ENCODE results near the gene FBXO2.

Gene FBXO2

DNA sequence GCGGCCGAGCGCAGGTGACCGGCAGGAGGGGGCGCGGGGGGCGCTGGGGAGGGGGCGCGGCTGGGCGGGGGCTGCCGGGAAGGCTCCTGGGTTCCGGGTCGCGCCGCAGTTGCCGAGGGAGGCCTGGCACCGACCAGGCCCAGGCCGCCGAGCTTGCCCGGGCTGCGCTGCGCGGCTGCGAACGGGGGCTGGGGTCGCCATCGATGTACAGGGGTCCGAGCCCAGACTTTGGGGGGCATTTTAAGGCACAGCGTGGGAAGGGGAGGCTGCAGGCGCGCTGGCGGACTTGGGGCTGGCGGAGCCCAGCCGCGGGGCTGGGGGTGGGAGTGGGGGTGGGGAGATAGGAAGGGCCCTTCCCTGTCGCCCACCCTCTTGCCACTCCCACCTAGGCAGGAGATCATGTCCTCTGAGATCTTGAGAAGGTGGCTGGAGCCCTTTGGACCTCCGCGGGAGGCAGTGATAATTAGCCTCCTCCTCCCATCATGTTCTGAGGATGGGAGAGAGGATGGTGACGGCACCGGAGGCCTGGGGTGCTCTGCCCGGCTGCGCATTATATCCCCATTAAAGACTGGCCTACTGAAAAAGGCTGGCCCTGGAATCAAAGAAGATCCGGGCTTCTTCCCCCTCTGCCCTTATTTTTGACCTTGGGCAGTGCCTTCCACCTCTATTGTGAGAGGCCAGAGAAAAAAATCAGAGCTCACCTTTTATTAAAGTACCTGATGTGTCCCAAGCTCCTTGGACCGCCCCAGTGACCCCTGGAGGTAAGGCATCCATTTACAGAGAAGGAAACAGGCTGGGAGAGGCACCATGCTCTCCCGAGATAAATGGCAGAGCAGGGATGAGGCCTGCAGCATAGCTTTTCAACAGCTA lies 945 bp upstream of the FBXO2 start:
- Histone ChIP-seq H3K27ac (no peak overlapping the region), H3K4me2 (ENCODE audit: low read length) (peak overlapping the region; percentile 81), H3K4me3 (ENCODE audit: low read depth, low read length) (peak overlapping the region; percentile 62), H3K36me3 (ENCODE audit: control insufficient read depth, insufficient read depth, low read length) (no peaks in the 10 kb centered on the region), H3K79me2 (no peaks in the 10 kb centered on the region), H3K9ac (no peak overlapping the region), H3K9me3 (ENCODE audit: control insufficient read depth, low read length) (no peaks in the 10 kb centered on the region), H3K27me3 (ENCODE audit: control insufficient read depth, insufficient read depth, low read length) (no peaks in the 10 kb centered on the region), H3K4me1 (no peaks in the 10 kb centered on the region), H2AFZ (peak overlapping the region; percentile 17)
- TF ChIP-seq, protein P1, sequence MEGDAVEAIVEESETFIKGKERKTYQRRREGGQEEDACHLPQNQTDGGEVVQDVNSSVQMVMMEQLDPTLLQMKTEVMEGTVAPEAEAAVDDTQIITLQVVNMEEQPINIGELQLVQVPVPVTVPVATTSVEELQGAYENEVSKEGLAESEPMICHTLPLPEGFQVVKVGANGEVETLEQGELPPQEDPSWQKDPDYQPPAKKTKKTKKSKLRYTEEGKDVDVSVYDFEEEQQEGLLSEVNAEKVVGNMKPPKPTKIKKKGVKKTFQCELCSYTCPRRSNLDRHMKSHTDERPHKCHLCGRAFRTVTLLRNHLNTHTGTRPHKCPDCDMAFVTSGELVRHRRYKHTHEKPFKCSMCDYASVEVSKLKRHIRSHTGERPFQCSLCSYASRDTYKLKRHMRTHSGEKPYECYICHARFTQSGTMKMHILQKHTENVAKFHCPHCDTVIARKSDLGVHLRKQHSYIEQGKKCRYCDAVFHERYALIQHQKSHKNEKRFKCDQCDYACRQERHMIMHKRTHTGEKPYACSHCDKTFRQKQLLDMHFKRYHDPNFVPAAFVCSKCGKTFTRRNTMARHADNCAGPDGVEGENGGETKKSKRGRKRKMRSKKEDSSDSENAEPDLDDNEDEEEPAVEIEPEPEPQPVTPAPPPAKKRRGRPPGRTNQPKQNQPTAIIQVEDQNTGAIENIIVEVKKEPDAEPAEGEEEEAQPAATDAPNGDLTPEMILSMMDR (IDR thresholded peaks at IDR 0.05): no peak

DNA sequence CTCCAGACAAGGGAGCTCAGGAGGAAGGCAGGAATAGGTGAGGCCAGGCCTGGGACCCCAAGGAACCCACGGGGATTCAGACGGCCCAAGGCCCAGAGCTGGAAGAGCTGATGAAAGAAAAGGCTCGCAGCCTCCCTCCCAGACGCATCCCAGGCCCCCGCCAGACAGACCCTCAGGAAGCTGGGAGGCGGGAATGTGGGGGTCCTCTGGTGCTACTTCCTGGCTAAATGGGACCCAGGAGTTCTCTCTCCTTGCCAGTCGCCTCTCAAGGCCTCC lies 430 bp downstream of the FBXO2 start:
- no peaks in the 10 kb centered on the region for H3K36me3 ChIP-seq (ENCODE audit: control insufficient read depth, insufficient read depth, low read length)
- H3K27ac ChIP-seq: peak overlapping the region; percentile 44
- no peak overlapping the region for H3K9ac ChIP-seq
- H3K9me3 ChIP-seq (ENCODE audit: control insufficient read depth, low read length): no peaks in the 10 kb centered on the region
- H3K27me3 ChIP-seq (ENCODE audit: control insufficient read depth, insufficient read depth, low read length): no peaks in the 10 kb centered on the region
- TF ChIP-seq, protein P1 (IDR thresholded peaks at IDR 0.05): no peak
- H3K4me1 ChIP-seq: no peaks in the 10 kb centered on the region
- no peaks in the 10 kb centered on the region for H3K79me2 ChIP-seq
- peak overlapping the region; percentile 87 for H3K4me2 ChIP-seq (ENCODE audit: low read length)
- H3K4me3 ChIP-seq (ENCODE audit: low read depth, low read length): peak overlapping the region; percentile 65
- peak overlapping the region; percentile 73 for H2AFZ ChIP-seq

DNA sequence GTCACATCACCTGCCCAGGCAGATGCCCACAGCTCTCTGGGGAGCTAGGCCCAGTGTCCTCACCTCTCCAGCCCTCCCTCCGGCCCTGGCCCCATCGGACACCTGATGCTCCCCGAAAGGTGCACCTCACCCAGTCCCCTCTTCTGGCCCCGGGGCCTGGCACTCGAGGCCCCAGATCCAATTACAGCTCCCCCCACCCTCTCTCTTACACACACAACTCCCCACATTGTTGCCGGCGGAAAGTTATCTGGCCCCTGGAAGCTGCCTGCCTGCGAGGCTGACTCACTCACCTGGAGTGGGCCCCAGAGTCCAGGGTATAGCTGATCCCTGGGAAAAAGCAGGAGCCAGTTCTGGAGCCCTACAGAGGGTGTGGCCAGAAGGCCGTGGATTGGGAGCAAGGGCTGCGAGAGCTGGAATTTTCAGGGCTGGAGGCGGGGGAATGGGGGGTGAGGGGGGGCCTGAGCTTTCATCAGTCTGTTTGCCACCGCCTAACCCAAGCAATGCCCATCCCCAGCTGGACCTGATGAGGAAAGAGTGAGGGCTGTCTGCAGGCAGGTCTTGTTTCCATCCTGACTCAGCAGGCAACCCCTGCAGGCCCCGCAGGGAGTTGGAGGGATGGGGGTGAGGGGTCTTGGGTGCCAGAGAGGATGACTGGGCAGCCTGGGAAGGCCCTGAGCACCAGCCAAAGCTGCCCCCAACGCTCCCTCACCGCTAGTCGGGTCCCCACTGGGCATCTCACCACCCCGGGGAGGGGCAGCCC lies 948 bp downstream of the FBXO2 start:
- H3K27ac ChIP-seq: no peak overlapping the region
- no peaks in the 10 kb centered on the region for H3K4me1 ChIP-seq
- no peaks in the 10 kb centered on the region for H3K9me3 ChIP-seq (ENCODE audit: control insufficient read depth, low read length)
- no peak overlapping the region for H2AFZ ChIP-seq
- no peaks in the 10 kb centered on the region for H3K36me3 ChIP-seq (ENCODE audit: control insufficient read depth, insufficient read depth, low read length)
- peak overlapping the region; percentile 87 for H3K4me2 ChIP-seq (ENCODE audit: low read length)
- TF ChIP-seq, protein P1 (IDR thresholded peaks at IDR 0.05): no peak
- no peak overlapping the region for H3K9ac ChIP-seq
- H3K79me2 ChIP-seq: no peaks in the 10 kb centered on the region
- H3K27me3 ChIP-seq (ENCODE audit: control insufficient read depth, insufficient read depth, low read length): no peaks in the 10 kb centered on the region
- H3K4me3 ChIP-seq (ENCODE audit: low read depth, low read length): no peak overlapping the region

GRCh38 chr1:11652203-11652780 lies 1.9 kb downstream of the FBXO2 start:
- H3K79me2 ChIP-seq: no peaks in the 10 kb centered on the region
- H3K9me3 ChIP-seq (ENCODE audit: control insufficient read depth, low read length): no peaks in the 10 kb centered on the region
- H3K4me3 ChIP-seq (ENCODE audit: low read depth, low read length): no peak overlapping the region
- no peaks in the 10 kb centered on the region for H3K27me3 ChIP-seq (ENCODE audit: control insufficient read depth, insufficient read depth, low read length)
- H3K9ac ChIP-seq: no peak overlapping the region
- H3K4me1 ChIP-seq: no peaks in the 10 kb centered on the region
- no peaks in the 10 kb centered on the region for H3K36me3 ChIP-seq (ENCODE audit: control insufficient read depth, insufficient read depth, low read length)
- no peak overlapping the region for H3K4me2 ChIP-seq (ENCODE audit: low read length)
- no peak overlapping the region for H2AFZ ChIP-seq
- no peak overlapping the region for H3K27ac ChIP-seq
- TF ChIP-seq, protein P1 (IDR thresholded peaks at IDR 0.05): no peak

Measured in parathyroid adenoma (tissue), 2 donors.